ENCODE data around the gene CENPE. TPM values are rescaled to one million over a fixed set of nuclear protein-coding genes. Genes with fewer than 3 reads are reported as not detected.
"Not testable (repeated sequence)": the region's sequence is repeated elsewhere in the genome, so short reads cannot be mapped to it uniquely, and the experiment has no call there.

Gene CENPE
- total RNA-seq, 2 experiments from 2014 or later: 36.7 to 39.0 TPM

- Mint-ChIP-seq H3K4me1 (ENCODE audit: low read depth) (no peaks in the 10 kb centered on the region), H3K4me3 (no peak overlapping the region), H3K9me3 (peaks cover 15% of the 10 kb centered on the region), H3K36me3 (ENCODE audit: low read depth) (peaks cover 42% of the 10 kb centered on the region), H3K27ac (no peak overlapping the region), H3K27me3 (no peaks in the 10 kb centered on the region)
- ChIA-PET POLR2A (no interaction called here), CTCF (no interaction called here)
- intact Hi-C loops (cut with micrococcal nuclease): no loop called here
- ATAC-seq (no peak), DNase-seq (no peak)
- TF ChIP-seq CTCF (IDR thresholded peaks at IDR 0.05): no peak
Measured at GRCh38 chr4:103171006-103171405, 27.1 kb downstream of the CENPE start.

GRCh38 chr4:103169750-103170149, 28.4 kb downstream of the CENPE start:
- intact Hi-C loops (cut with micrococcal nuclease); POLR2A ChIA-PET; CTCF ChIA-PET; H3K4me3 Mint-ChIP-seq; H3K27me3 Mint-ChIP-seq; ATAC-seq; DNase-seq; H3K27ac Mint-ChIP-seq; H3K4me1 Mint-ChIP-seq (ENCODE audit: low read depth): not testable (repeated sequence)
- Mint-ChIP-seq H3K9me3 (peaks cover 15% of the 10 kb centered on the region), H3K36me3 (ENCODE audit: low read depth) (peaks cover 42% of the 10 kb centered on the region)

- no peak for DNase-seq
- ATAC-seq: no peak
- intact Hi-C loops (cut with micrococcal nuclease): no loop called here
- H3K4me1 Mint-ChIP-seq (ENCODE audit: low read depth): no peaks in the 10 kb centered on the region
- H3K27ac Mint-ChIP-seq: no peak overlapping the region
- H3K9me3 Mint-ChIP-seq: peaks cover 15% of the 10 kb centered on the region
- H3K27me3 Mint-ChIP-seq: no peaks in the 10 kb centered on the region
- ChIA-PET CTCF (interaction anchor here (1.0 kb wide), 1 partner anchor 26 kb away, joined by 3 read pairs; no protein-coding TSS in a partner anchor), POLR2A (no interaction called here)
- TF ChIP-seq CTCF (IDR thresholded peaks at IDR 0.05): no peak
- no peak overlapping the region for H3K4me3 Mint-ChIP-seq
- H3K36me3 Mint-ChIP-seq (ENCODE audit: low read depth): peaks cover 40% of the 10 kb centered on the region
Measured at GRCh38 chr4:103168993-103169392, 29.1 kb downstream of the CENPE start.

GRCh38 chr4:103162176-103162575, 36.0 kb downstream of the CENPE start:
- Mint-ChIP-seq H3K27me3 (no peaks in the 10 kb centered on the region), H3K4me1 (ENCODE audit: low read depth) (peaks cover 3% of the 10 kb centered on the region), H3K9me3 (no peaks in the 10 kb centered on the region), H3K36me3 (ENCODE audit: low read depth) (peaks cover 17% of the 10 kb centered on the region), H3K27ac (no peak overlapping the region), H3K4me3 (no peak overlapping the region)
- TF ChIP-seq CTCF (IDR thresholded peaks at IDR 0.05): no peak
- intact Hi-C loops (cut with micrococcal nuclease): no loop called here
- DNase-seq (no peak), ATAC-seq (no peak)
- CTCF ChIA-PET: interaction anchor here (1.1 kb wide), 1 partner anchor 19 kb away, joined by 3 read pairs; no protein-coding TSS in a partner anchor
- POLR2A ChIA-PET: interaction anchor here (0.6 kb wide), 1 partner anchor 242 kb away, joined by 4 read pairs; no protein-coding TSS in a partner anchor

- peaks cover 28% of the 10 kb centered on the region for H3K36me3 Mint-ChIP-seq (ENCODE audit: low read depth)
- CTCF ChIA-PET: interaction anchor here (1.2 kb wide), 1 partner anchor 9 kb away, joined by 3 read pairs; no protein-coding TSS in a partner anchor
- no peaks in the 10 kb centered on the region for H3K27me3 Mint-ChIP-seq
- no peak overlapping the region for H3K27ac Mint-ChIP-seq
- peaks cover 2% of the 10 kb centered on the region for H3K9me3 Mint-ChIP-seq
- ATAC-seq (no peak), DNase-seq (no peak)
- no peak for TF ChIP-seq CTCF (IDR thresholded peaks at IDR 0.05)
- intact Hi-C loops (cut with micrococcal nuclease): no loop called here
- POLR2A ChIA-PET: no interaction called here
- peaks cover 3% of the 10 kb centered on the region for H3K4me1 Mint-ChIP-seq (ENCODE audit: low read depth)
- no peak overlapping the region for H3K4me3 Mint-ChIP-seq
Measured at GRCh38 chr4:103158760-103159159, 39.4 kb downstream of the CENPE start.
